Measurements from ENCODE around the gene PTPRU.

Gene PTPRU

DNA sequence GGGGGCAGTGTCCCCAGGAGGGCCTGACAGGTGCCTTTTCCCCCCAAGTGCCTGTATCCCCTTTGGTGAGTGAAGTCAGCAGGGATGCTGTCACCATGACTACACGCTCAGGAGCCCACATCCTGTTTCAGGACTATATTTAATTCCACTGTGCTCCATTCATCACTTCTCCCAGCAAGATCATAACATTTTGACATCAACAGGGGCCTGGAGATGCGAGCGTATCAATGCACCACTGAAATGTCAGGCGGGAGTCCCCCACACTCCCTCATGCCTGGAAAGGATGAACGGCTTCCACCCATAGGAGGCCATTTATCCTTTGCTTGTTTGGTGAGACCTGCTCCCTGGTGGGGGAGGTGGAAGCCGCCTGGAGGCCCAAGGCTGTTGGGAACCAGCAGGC is 119.1 kb downstream of the PTPRU start:
- no peaks in the 10 kb centered on the region for H3K36me3 ChIP-seq (replicated peaks; ENCODE audit: insufficient read depth, low read length)
- H3K9me2 ChIP-seq (replicated peaks; ENCODE audit: insufficient read depth, low read length), result no peaks in the 10 kb centered on the region
- no peak overlapping the region for H3K9ac ChIP-seq (ENCODE audit: low read length)
- H3K79me2 ChIP-seq (ENCODE audit: low read length), result no peaks in the 10 kb centered on the region
- H3K9me3 ChIP-seq (replicated peaks; ENCODE audit: insufficient read depth, low read length), result no peaks in the 10 kb centered on the region
- peaks cover 82% of the 10 kb centered on the region for H3K27me3 ChIP-seq (replicated peaks; ENCODE audit: insufficient read depth, low read length)
- no peak overlapping the region for H3K4me3 ChIP-seq (ENCODE audit: low read length)
- H3K27ac ChIP-seq (ENCODE audit: low read length), result no peak overlapping the region
- no peaks in the 10 kb centered on the region for H3F3A ChIP-seq (ENCODE audit: insufficient read depth, low read length)
- H4K20me1 ChIP-seq (ENCODE audit: insufficient read depth, low read length), result no peaks in the 10 kb centered on the region
- no peak overlapping the region for H3K4me2 ChIP-seq (ENCODE audit: low read depth, low read length)
- DNase-seq, result no peak
- H3K4me1 ChIP-seq (ENCODE audit: low read length), result no peaks in the 10 kb centered on the region
- TF ChIP-seq, protein P1, sequence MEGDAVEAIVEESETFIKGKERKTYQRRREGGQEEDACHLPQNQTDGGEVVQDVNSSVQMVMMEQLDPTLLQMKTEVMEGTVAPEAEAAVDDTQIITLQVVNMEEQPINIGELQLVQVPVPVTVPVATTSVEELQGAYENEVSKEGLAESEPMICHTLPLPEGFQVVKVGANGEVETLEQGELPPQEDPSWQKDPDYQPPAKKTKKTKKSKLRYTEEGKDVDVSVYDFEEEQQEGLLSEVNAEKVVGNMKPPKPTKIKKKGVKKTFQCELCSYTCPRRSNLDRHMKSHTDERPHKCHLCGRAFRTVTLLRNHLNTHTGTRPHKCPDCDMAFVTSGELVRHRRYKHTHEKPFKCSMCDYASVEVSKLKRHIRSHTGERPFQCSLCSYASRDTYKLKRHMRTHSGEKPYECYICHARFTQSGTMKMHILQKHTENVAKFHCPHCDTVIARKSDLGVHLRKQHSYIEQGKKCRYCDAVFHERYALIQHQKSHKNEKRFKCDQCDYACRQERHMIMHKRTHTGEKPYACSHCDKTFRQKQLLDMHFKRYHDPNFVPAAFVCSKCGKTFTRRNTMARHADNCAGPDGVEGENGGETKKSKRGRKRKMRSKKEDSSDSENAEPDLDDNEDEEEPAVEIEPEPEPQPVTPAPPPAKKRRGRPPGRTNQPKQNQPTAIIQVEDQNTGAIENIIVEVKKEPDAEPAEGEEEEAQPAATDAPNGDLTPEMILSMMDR (IDR thresholded peaks at IDR 0.05; ENCODE audit: low read length), result no peak
- TF ChIP-seq EZH2 (optimal IDR thresholded peaks at IDR 0.05; ENCODE audit: low read depth, low read length) (no peak), EZH2phosphoT487 (IDR thresholded peaks at IDR 0.05; ENCODE audit: low read length) (no peak)
- H2AFZ ChIP-seq (ENCODE audit: low read length), result no peak overlapping the region

DNA sequence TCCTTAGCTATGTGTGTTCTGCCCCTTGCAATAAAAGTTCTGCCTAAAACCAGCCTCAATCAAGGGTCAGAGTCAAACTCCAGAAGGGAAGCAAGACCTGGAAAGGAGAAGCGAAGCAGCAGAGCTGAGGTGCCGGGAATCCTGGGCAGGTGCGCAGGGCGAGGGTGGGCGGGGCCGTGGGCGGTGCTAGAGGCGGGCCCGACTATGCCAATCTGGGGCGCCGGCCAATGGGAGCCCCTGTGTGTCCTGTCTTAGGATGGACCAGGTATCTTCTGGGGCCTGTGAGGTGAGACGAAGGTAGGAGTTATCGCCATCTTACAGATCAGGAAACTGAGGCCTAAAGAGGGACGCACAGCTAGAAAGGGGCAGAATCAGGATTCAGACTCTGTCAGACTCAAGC is 120.3 kb downstream of the PTPRU start:
- Histone ChIP-seq H3K27ac (ENCODE audit: low read length) (no peak overlapping the region), H3K4me1 (ENCODE audit: low read length) (no peaks in the 10 kb centered on the region), H3K27me3 (replicated peaks; ENCODE audit: insufficient read depth, low read length) (peaks cover 84% of the 10 kb centered on the region), H3K36me3 (replicated peaks; ENCODE audit: insufficient read depth, low read length) (no peaks in the 10 kb centered on the region), H3F3A (ENCODE audit: insufficient read depth, low read length) (no peaks in the 10 kb centered on the region), H2AFZ (ENCODE audit: low read length) (no peak overlapping the region), H4K20me1 (ENCODE audit: insufficient read depth, low read length) (no peaks in the 10 kb centered on the region), H3K4me3 (ENCODE audit: low read length) (no peak overlapping the region), H3K4me2 (ENCODE audit: low read depth, low read length) (no peak overlapping the region), H3K9ac (ENCODE audit: low read length) (no peak overlapping the region), H3K9me2 (replicated peaks; ENCODE audit: insufficient read depth, low read length) (no peaks in the 10 kb centered on the region), H3K79me2 (ENCODE audit: low read length) (no peaks in the 10 kb centered on the region), H3K9me3 (replicated peaks; ENCODE audit: insufficient read depth, low read length) (no peaks in the 10 kb centered on the region)
- TF ChIP-seq, protein P1 (IDR thresholded peaks at IDR 0.05; ENCODE audit: low read length), result no peak
- TF ChIP-seq EZH2phosphoT487 (IDR thresholded peaks at IDR 0.05; ENCODE audit: low read length), result no peak
- TF ChIP-seq EZH2 (optimal IDR thresholded peaks at IDR 0.05; ENCODE audit: low read depth, low read length), result no peak
- no peak for DNase-seq

DNA sequence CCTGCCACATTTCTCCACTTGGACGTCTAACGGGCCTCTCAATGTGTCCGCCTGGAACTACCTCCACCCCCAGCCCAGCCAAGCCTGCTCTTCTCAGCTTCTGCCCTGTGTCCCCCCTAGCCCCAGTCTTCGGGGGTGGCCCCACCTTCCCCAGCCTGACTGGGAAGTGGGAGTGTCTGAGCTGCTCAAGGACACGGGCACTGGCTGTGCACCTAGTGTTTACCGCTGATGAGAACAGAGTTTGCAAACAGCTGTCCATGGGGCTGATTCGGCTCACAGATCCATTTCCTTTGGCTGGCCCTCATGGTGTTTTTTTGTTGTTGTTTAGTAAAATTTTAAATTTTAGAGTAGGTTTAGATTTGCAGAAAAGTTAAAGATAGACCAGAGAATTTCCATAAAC is 121.1 kb downstream of the PTPRU start:
- Histone ChIP-seq H3K36me3 (replicated peaks; ENCODE audit: insufficient read depth, low read length) (no peaks in the 10 kb centered on the region), H3K4me2 (ENCODE audit: low read depth, low read length) (no peak overlapping the region), H2AFZ (ENCODE audit: low read length) (no peak overlapping the region), H3K79me2 (ENCODE audit: low read length) (no peaks in the 10 kb centered on the region), H3K9me3 (replicated peaks; ENCODE audit: insufficient read depth, low read length) (no peaks in the 10 kb centered on the region), H3K4me3 (ENCODE audit: low read length) (no peak overlapping the region), H3K27ac (ENCODE audit: low read length) (no peak overlapping the region), H4K20me1 (ENCODE audit: insufficient read depth, low read length) (no peaks in the 10 kb centered on the region), H3K27me3 (replicated peaks; ENCODE audit: insufficient read depth, low read length) (peaks cover 84% of the 10 kb centered on the region), H3K9me2 (replicated peaks; ENCODE audit: insufficient read depth, low read length) (no peaks in the 10 kb centered on the region), H3K4me1 (ENCODE audit: low read length) (no peaks in the 10 kb centered on the region), H3F3A (ENCODE audit: insufficient read depth, low read length) (no peaks in the 10 kb centered on the region), H3K9ac (ENCODE audit: low read length) (no peak overlapping the region)
- no peak for TF ChIP-seq EZH2 (optimal IDR thresholded peaks at IDR 0.05; ENCODE audit: low read depth, low read length)
- TF ChIP-seq, protein P1 (IDR thresholded peaks at IDR 0.05; ENCODE audit: low read length), result no peak
- no peak for TF ChIP-seq EZH2phosphoT487 (IDR thresholded peaks at IDR 0.05; ENCODE audit: low read length)
- no peak for DNase-seq
